CD14-positive monocyte (primary cell): ENCODE measurements around the gene DHX38. TPM values are rescaled to one million over a fixed set of nuclear protein-coding genes. Genes with fewer than 3 reads are reported as not detected.

Experiments used
- DNase-seq, 3 donors: peaks; one replicate each; pipeline ENCODE4 v3.0.0-alpha.2; 2011 to 2022
- H2AFZ ChIP-seq: 2 replicates; pipeline ENCODE4 v1.6.0; 2012; ENCODE audit warnings: mild to moderate bottlenecking, low read depth, low read length, inconsistent platforms; ENCODE audit not compliant: insufficient read depth, poor library complexity, severe bottlenecking
- H3K27ac ChIP-seq, 2 donors: 1 replicate in 1 of 2; 2 replicates in 1 of 2; pipeline ENCODE4 v1.5.1; 2012 to 2013; ENCODE audit warnings: low read length in 2 of 2, control low read depth in 1 of 2, inconsistent platforms in 1 of 2, low read depth in 1 of 2, mild to moderate bottlenecking in 1 of 2
- H3K27me3 ChIP-seq, 2 donors: one replicate each; pipeline versions ENCODE4 v1.6.0 to v1.6.1; 2011 to 2013; ENCODE audit warnings: low read length in 2 of 2; ENCODE audit not compliant: control insufficient read depth in 2 of 2, insufficient read depth in 2 of 2
- H3K36me3 ChIP-seq, 2 donors: replicated peaks in 1 of 2; 1 replicate in 1 of 2; 2 replicates in 1 of 2; pipeline versions ENCODE4 v1.5.1 to v1.6.1; 2012 to 2013; ENCODE audit warnings: low read length in 2 of 2, control low read depth in 1 of 2, inconsistent platforms in 1 of 2, mild to moderate bottlenecking in 1 of 2; ENCODE audit not compliant: insufficient read depth in 2 of 2, control insufficient read depth in 1 of 2
- H3K4me1 ChIP-seq, 2 donors: 1 replicate in 1 of 2; 2 replicates in 1 of 2; pipeline versions ENCODE4 v1.5.1 to v1.6.1; 2012 to 2013; ENCODE audit warnings: low read length in 2 of 2, control low read depth in 1 of 2, inconsistent platforms in 1 of 2, mild to moderate bottlenecking in 1 of 2, moderate library complexity in 1 of 2; ENCODE audit not compliant: insufficient read depth in 2 of 2, control insufficient read depth in 1 of 2
- H3K4me2 ChIP-seq: replicated peaks from 2 replicates; pipeline ENCODE3; 2012; ENCODE audit warnings: low read length, moderate library complexity, mild to moderate bottlenecking; ENCODE audit not compliant: poor library complexity, severe bottlenecking; ENCODE audit errors: extremely low read depth
- H3K4me3 ChIP-seq, 3 experiments: fragments of 200-600 bp in 1 of 3; sonication (generic) in 1 of 3; replicated peaks in 1 of 3; 1 replicate in 2 of 3; 2 replicates in 1 of 3; pipeline ENCODE4 v1.5.1; 2011 to 2013; ENCODE audit warnings: low read length in 3 of 3, mild to moderate bottlenecking in 3 of 3, control low read depth in 2 of 3, low read depth in 2 of 3, inconsistent platforms in 1 of 3, moderate library complexity in 1 of 3
- H3K79me2 ChIP-seq: 2 replicates; pipeline ENCODE4 v1.6.0; 2012; ENCODE audit warnings: mild to moderate bottlenecking, control low read depth, inconsistent platforms, low read length, moderate library complexity; ENCODE audit not compliant: insufficient read depth
- H3K9ac ChIP-seq: 2 replicates; pipeline ENCODE4 v1.6.0; 2017; ENCODE audit warnings: low read length, mild to moderate bottlenecking; ENCODE audit not compliant: insufficient read depth, poor library complexity, severe bottlenecking
- H3K9me3 ChIP-seq, 2 donors: replicated peaks in 1 of 2; 1 replicate in 1 of 2; 2 replicates in 1 of 2; pipeline versions ENCODE4 v1.5.1 to v1.6.1; 2012 to 2013; ENCODE audit warnings: low read length in 2 of 2, control low read depth in 1 of 2; ENCODE audit not compliant: control insufficient read depth in 1 of 2, insufficient read depth in 1 of 2
- H4K20me1 ChIP-seq: 2 replicates; pipeline ENCODE4 v1.6.0; 2012; ENCODE audit warnings: mild to moderate bottlenecking, low read length, control low read depth, moderate library complexity; ENCODE audit not compliant: insufficient read depth
- H3K27ac Mint-ChIP-seq, 7 donors: one replicate each; pipeline ENCODE4 v1.8.0; 2020; ENCODE audit warnings: mild to moderate bottlenecking in 7 of 7, mixed read lengths in 7 of 7, moderate library complexity in 6 of 7, inconsistent platforms in 2 of 7
- H3K27me3 Mint-ChIP-seq, 3 donors: one replicate each; pipeline ENCODE4 v1.8.0; 2021 to 2022; ENCODE audit warnings: low read depth in 3 of 3, mild to moderate bottlenecking in 3 of 3, mixed read lengths in 3 of 3, moderate library complexity in 3 of 3, inconsistent platforms in 1 of 3
- H3K36me3 Mint-ChIP-seq, 2 donors: one replicate each; pipeline ENCODE4 v1.8.0; 2020; ENCODE audit warnings: mixed read lengths in 2 of 2, inconsistent platforms in 1 of 2, mild to moderate bottlenecking in 1 of 2
- H3K4me1 Mint-ChIP-seq: one replicate; pipeline ENCODE4 v1.8.0; 2020; ENCODE audit warnings: mild to moderate bottlenecking, mixed read lengths
- H3K4me3 Mint-ChIP-seq, 2 donors: one replicate each; pipeline ENCODE4 v1.8.0; 2020; ENCODE audit warnings: mild to moderate bottlenecking in 2 of 2, mixed read lengths in 2 of 2, moderate library complexity in 1 of 2
- H3K9me3 Mint-ChIP-seq, 7 donors: one replicate each; pipeline ENCODE4 v1.8.0; 2020 to 2022; ENCODE audit warnings: mixed read lengths in 7 of 7, mild to moderate bottlenecking in 6 of 7, moderate library complexity in 6 of 7, inconsistent platforms in 2 of 7
- WGBS: methylation state at CpG from one replicate; pipeline ENCODE4 v1.1.5; 2013; ENCODE audit warnings: missing lambda C conversion rate; ENCODE audit not compliant: insufficient coverage; 5-methylcytosine and 5-hydroxymethylcytosine counted together
- intact Hi-C, 2 donors: fragments of 100-400 bp; cut with micrococcal nuclease; formaldehyde crosslinking; loops; one replicate each; pipeline versions ENCODE4 v1.15.0 to v1.15.1; 2023
- polyA plus RNA-seq, 3 donors: library from polyadenylated mRNA; depleted of rRNA in 1 of 3; unstranded in 2 of 3; stranded (reverse) in 1 of 3; fragments of 300-500 nt in 2 of 3; fragments of >200 nt in 1 of 3; fragmentation: Illumina TruSeq in 2 of 3; gene quantifications; 1 replicate in 2 of 3; 2 replicates in 1 of 3; pipeline ENCODE4 v1.2.3, GENCODE V29; 2012 to 2021
- TF ChIP-seq, protein P1 (sequence below): fragments of 200-600 bp; IDR thresholded peaks from one replicate; pipeline ENCODE4 v1.8.0; 2022; ENCODE audit warnings: antibody characterized with exemption, mild to moderate bottlenecking

The DHX38 gene
- polyA plus RNA-seq, 3 donors: 9.1 to 91.5 (median 19.2) TPM

DNA sequence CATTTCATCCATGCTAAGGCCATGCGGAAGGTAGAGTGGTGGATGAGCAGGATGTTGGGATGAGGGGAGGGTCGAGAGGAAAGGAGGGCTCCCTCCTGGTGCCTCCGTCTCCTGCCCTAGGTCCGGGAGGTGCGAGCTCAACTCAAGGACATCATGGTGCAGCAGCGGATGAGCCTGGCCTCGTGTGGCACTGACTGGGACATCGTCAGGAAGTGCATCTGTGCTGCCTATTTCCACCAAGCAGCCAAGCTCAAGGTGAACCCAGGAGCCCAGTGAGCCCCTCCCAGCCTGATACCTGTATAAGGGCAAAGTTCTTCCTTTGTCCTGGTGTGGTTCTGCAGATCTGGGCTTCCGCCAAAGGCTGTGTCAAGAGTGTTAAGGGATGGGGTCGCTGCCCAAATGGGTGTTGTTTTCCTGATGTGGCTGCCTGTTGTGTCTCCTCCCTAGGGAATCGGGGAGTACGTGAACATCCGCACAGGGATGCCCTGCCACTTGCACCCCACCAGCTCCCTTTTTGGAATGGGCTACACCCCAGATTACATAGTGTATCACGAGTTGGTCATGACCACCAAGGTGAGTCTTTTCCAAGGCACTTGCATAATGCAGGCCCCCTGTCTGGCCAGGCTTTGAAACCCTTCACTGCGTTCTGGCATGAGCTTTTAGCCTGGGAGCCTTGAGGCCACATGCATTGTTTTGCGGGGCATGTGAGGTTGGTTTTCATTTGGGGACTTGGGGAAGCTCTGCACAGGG is 14.9 kb downstream of the DHX38 start:
- 94% methylated on average over 16 of the region's 16 CpGs for WGBS
- no peaks in the 10 kb centered on the region for H3K4me1 Mint-ChIP-seq
- peaks cover 100% of the 10 kb centered on the region in 2 donors for H3K36me3 Mint-ChIP-seq
- peaks cover 0 to under 1% (median 0%) of the 10 kb centered on the region in 3 donors for H3K27me3 Mint-ChIP-seq
- Histone ChIP-seq H3K27ac (no peak overlapping the region), H3K9me3 (no peaks in the 10 kb centered on the region), H4K20me1 (no peaks in the 10 kb centered on the region), H3K4me1 (no peaks in the 10 kb centered on the region), H3K36me3 (peaks cover 99 to 100% of the 10 kb centered on the region in 2 donors), H3K79me2 (no peaks in the 10 kb centered on the region), H3K9ac (no peak overlapping the region), H3K4me3 (no peak overlapping the region), H3K4me2 (no peak overlapping the region), H2AFZ (no peak overlapping the region), H3K27me3 (no peaks in the 10 kb centered on the region)
- H3K27ac Mint-ChIP-seq: no peak overlapping the region
- TF ChIP-seq, protein P1, sequence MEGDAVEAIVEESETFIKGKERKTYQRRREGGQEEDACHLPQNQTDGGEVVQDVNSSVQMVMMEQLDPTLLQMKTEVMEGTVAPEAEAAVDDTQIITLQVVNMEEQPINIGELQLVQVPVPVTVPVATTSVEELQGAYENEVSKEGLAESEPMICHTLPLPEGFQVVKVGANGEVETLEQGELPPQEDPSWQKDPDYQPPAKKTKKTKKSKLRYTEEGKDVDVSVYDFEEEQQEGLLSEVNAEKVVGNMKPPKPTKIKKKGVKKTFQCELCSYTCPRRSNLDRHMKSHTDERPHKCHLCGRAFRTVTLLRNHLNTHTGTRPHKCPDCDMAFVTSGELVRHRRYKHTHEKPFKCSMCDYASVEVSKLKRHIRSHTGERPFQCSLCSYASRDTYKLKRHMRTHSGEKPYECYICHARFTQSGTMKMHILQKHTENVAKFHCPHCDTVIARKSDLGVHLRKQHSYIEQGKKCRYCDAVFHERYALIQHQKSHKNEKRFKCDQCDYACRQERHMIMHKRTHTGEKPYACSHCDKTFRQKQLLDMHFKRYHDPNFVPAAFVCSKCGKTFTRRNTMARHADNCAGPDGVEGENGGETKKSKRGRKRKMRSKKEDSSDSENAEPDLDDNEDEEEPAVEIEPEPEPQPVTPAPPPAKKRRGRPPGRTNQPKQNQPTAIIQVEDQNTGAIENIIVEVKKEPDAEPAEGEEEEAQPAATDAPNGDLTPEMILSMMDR: no peak
- intact Hi-C loops: no loop called here
- no peak overlapping the region for H3K4me3 Mint-ChIP-seq
- no peak for DNase-seq
- H3K9me3 Mint-ChIP-seq: no peaks in the 10 kb centered on the region

DNA sequence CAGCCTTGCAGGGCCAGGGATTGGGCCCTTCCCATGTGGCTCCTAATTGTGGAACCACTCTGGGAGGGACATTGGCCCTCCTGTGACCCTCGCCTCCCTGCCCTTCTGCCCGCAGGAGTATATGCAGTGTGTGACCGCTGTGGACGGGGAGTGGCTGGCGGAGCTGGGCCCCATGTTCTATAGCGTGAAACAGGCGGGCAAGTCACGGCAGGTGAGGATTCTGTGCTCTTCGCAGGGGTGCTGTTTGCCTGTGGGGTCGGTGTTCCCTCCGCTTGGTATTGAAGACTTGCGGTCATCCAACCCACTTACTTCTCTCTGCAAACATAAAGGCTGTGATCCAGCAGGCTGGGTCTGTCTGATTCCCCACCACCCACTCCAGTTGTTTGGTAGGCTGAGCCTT is 15.7 kb downstream of the DHX38 start:
- H3K4me1 ChIP-seq: no peaks in the 10 kb centered on the region
- H3K9me3 ChIP-seq: no peaks in the 10 kb centered on the region
- no peaks in the 10 kb centered on the region for H3K27me3 ChIP-seq
- Mint-ChIP-seq H3K27ac (peak overlapping the region in 1 of 7 donors; percentile 67), H3K4me3 (no peak overlapping the region), H3K4me1 (no peaks in the 10 kb centered on the region), H3K27me3 (no peaks in the 10 kb centered on the region), H3K9me3 (peaks cover 0 to 1% (median 0%) of the 10 kb centered on the region in 7 donors), H3K36me3 (peaks cover 96% of the 10 kb centered on the region in 2 donors)
- 96% methylated on average over 8 of the region's 12 CpGs for WGBS
- H3K27ac ChIP-seq: no peak overlapping the region
- no peak overlapping the region for H3K4me3 ChIP-seq
- intact Hi-C loops: no loop called here
- H3K4me2 ChIP-seq: no peak overlapping the region
- H2AFZ ChIP-seq: no peak overlapping the region
- TF ChIP-seq, protein P1: no peak
- no peak for DNase-seq
- H3K36me3 ChIP-seq: peaks cover 91 to 95% of the 10 kb centered on the region in 2 donors
- no peaks in the 10 kb centered on the region for H3K79me2 ChIP-seq
- no peaks in the 10 kb centered on the region for H4K20me1 ChIP-seq
- no peak overlapping the region for H3K9ac ChIP-seq
